Measurements from ENCODE around the gene KCNK16.

KCNK16 gene

DNA sequence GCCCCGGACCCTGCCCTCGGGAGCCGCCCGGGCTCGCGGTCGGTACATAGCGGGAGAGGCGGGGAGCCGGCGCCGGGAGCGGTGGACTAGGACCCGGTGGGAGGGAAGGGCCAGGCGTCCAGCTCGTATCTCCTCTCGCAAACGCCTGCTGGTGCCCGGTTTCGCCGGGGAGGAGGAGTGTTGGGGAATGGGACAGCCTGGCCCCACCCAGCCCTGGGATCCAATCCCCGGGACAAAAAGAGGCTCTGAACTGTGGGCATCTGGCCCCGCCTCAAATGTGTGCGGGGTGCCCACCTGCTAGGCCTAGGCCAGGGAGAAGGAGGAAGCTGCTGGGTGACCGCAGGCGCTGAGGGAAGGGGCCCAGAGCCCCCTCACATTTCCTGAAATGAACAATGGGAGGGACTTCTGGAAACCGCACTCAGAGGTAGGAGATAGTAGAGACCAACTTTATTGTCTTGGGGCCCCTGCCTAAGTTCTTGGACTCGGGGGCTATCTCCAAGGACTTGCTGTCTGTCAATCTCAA lies 8.2 kb downstream of the KCNK16 start, which contains the start of gene KCNK17:
KCNK17 (minus strand) TSS at position 147 of the 523 bp plus-strand sequence; CDS start at position 48, 99 bp downstream.
- Histone ChIP-seq H3K9me2 (replicated peaks; ENCODE audit: control insufficient read depth, low read length) (no peaks in the 10 kb centered on the region), H3K4me2 (ENCODE audit: low read length) (no peak within 1 kb of the TSS), H3K27ac (ENCODE audit: low read depth, low read length) (no peak within 1 kb of the TSS)

GRCh38 chr6:39313526-39314272 lies 8.8 kb downstream of the KCNK16 start:
- H4K20me1 ChIP-seq (ENCODE audit: control insufficient read depth, insufficient read depth, low read depth, low read length): no peaks in the 10 kb centered on the region
- no peak overlapping the region for H3K4me2 ChIP-seq (ENCODE audit: low read length)
- no peak overlapping the region for H3K27ac ChIP-seq (ENCODE audit: low read depth, low read length)
- no peak overlapping the region for H3K4me3 ChIP-seq (ENCODE audit: low read length)
- no peaks in the 10 kb centered on the region for H3F3A ChIP-seq (ENCODE audit: control insufficient read depth, insufficient read depth)
- H3K9me2 ChIP-seq (replicated peaks; ENCODE audit: control insufficient read depth, low read length): no peaks in the 10 kb centered on the region
- no peak for TF ChIP-seq EZH2phosphoT487 (IDR thresholded peaks at IDR 0.05; ENCODE audit: borderline replicate concordance, low read length)
- TF ChIP-seq, protein P1, sequence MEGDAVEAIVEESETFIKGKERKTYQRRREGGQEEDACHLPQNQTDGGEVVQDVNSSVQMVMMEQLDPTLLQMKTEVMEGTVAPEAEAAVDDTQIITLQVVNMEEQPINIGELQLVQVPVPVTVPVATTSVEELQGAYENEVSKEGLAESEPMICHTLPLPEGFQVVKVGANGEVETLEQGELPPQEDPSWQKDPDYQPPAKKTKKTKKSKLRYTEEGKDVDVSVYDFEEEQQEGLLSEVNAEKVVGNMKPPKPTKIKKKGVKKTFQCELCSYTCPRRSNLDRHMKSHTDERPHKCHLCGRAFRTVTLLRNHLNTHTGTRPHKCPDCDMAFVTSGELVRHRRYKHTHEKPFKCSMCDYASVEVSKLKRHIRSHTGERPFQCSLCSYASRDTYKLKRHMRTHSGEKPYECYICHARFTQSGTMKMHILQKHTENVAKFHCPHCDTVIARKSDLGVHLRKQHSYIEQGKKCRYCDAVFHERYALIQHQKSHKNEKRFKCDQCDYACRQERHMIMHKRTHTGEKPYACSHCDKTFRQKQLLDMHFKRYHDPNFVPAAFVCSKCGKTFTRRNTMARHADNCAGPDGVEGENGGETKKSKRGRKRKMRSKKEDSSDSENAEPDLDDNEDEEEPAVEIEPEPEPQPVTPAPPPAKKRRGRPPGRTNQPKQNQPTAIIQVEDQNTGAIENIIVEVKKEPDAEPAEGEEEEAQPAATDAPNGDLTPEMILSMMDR (IDR thresholded peaks at IDR 0.05; ENCODE audit: low read depth, low read length, poor library complexity, severe bottlenecking): no peak
- no peaks in the 10 kb centered on the region for H3K36me3 ChIP-seq (ENCODE audit: control insufficient read depth, low read length)
- no peaks in the 10 kb centered on the region for H3K9me3 ChIP-seq (ENCODE audit: control insufficient read depth, insufficient read depth, low read length)
- H3K4me1 ChIP-seq (ENCODE audit: control insufficient read depth, low read length): no peaks in the 10 kb centered on the region
- H3K79me2 ChIP-seq (ENCODE audit: control insufficient read depth, low read length): no peaks in the 10 kb centered on the region
- no peaks in the 10 kb centered on the region for H3K27me3 ChIP-seq (ENCODE audit: control insufficient read depth, low read length)

More for the DNA sequence above, 8.2 kb downstream of the KCNK16 start, which contains the start of gene KCNK17:
- no peaks in the 10 kb centered on the region for H4K20me1 ChIP-seq (ENCODE audit: control insufficient read depth, insufficient read depth, low read depth, low read length)
- no peaks in the 10 kb centered on the region for H3F3A ChIP-seq (ENCODE audit: control insufficient read depth, insufficient read depth)
- no peaks in the 10 kb centered on the region for H3K79me2 ChIP-seq (ENCODE audit: control insufficient read depth, low read length)
- no peaks in the 10 kb centered on the region for H3K4me1 ChIP-seq (ENCODE audit: control insufficient read depth, low read length)
- no peaks in the 10 kb centered on the region for H3K36me3 ChIP-seq (ENCODE audit: control insufficient read depth, low read length)
- no peaks in the 10 kb centered on the region for H3K27me3 ChIP-seq (ENCODE audit: control insufficient read depth, low read length)
- no peak for TF ChIP-seq EZH2phosphoT487 (IDR thresholded peaks at IDR 0.05; ENCODE audit: borderline replicate concordance, low read length)
- H3K4me3 ChIP-seq (ENCODE audit: low read length): no peak within 1 kb of the TSS
- H3K9me3 ChIP-seq (ENCODE audit: control insufficient read depth, insufficient read depth, low read length): no peaks in the 10 kb centered on the region

- H3K27me3 ChIP-seq (ENCODE audit: control insufficient read depth, low read length): no peaks in the 10 kb centered on the region
- H3K4me2 ChIP-seq (ENCODE audit: low read length): no peak overlapping the region
- H3K4me3 ChIP-seq (ENCODE audit: low read length): no peak overlapping the region
- no peaks in the 10 kb centered on the region for H3K9me3 ChIP-seq (ENCODE audit: control insufficient read depth, insufficient read depth, low read length)
- H3K27ac ChIP-seq (ENCODE audit: low read depth, low read length): no peak overlapping the region
- no peaks in the 10 kb centered on the region for H4K20me1 ChIP-seq (ENCODE audit: control insufficient read depth, insufficient read depth, low read depth, low read length)
- H3F3A ChIP-seq (ENCODE audit: control insufficient read depth, insufficient read depth): no peaks in the 10 kb centered on the region
- no peak for TF ChIP-seq EZH2phosphoT487 (IDR thresholded peaks at IDR 0.05; ENCODE audit: borderline replicate concordance, low read length)
- TF ChIP-seq, protein P1 (IDR thresholded peaks at IDR 0.05; ENCODE audit: low read depth, low read length, poor library complexity, severe bottlenecking): no peak
- H3K36me3 ChIP-seq (ENCODE audit: control insufficient read depth, low read length): no peaks in the 10 kb centered on the region
- H3K9me2 ChIP-seq (replicated peaks; ENCODE audit: control insufficient read depth, low read length): no peaks in the 10 kb centered on the region
- H3K4me1 ChIP-seq (ENCODE audit: control insufficient read depth, low read length): no peaks in the 10 kb centered on the region
- H3K79me2 ChIP-seq (ENCODE audit: control insufficient read depth, low read length): no peaks in the 10 kb centered on the region
Measured at GRCh38 chr6:39312912-39313525, 9.5 kb downstream of the KCNK16 start.

DNA sequence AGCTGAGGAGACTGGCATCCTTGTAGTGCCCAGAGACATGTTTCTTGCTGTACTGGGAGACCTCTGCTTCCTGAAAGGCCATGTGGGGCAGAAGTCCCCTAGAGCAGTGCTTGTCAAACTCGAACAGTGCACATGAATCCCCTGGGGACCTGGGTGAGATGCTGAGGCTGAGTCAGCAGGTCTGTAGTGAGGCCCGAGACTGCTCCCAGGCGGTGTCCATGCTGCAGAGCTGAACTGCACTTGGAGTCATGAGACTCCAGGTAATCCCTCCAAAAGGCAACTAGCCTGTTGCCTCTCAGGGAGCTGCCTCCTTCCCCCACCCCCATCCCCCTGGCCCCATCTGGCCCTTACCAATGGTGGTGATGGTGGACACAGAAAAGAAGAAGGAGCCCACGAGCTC lies 12.0 kb downstream of the KCNK16 start:
- Histone ChIP-seq H3K9me2 (replicated peaks; ENCODE audit: control insufficient read depth, low read length) (no peaks in the 10 kb centered on the region), H3K27me3 (ENCODE audit: control insufficient read depth, low read length) (no peaks in the 10 kb centered on the region), H3K36me3 (ENCODE audit: control insufficient read depth, low read length) (no peaks in the 10 kb centered on the region), H3K4me3 (ENCODE audit: low read length) (no peak overlapping the region), H4K20me1 (ENCODE audit: control insufficient read depth, insufficient read depth, low read depth, low read length) (no peaks in the 10 kb centered on the region), H3K79me2 (ENCODE audit: control insufficient read depth, low read length) (no peaks in the 10 kb centered on the region), H3K9me3 (ENCODE audit: control insufficient read depth, insufficient read depth, low read length) (no peaks in the 10 kb centered on the region), H3K4me1 (ENCODE audit: control insufficient read depth, low read length) (no peaks in the 10 kb centered on the region), H3K4me2 (ENCODE audit: low read length) (no peak overlapping the region), H3F3A (ENCODE audit: control insufficient read depth, insufficient read depth) (no peaks in the 10 kb centered on the region), H3K27ac (ENCODE audit: low read depth, low read length) (no peak overlapping the region)
- TF ChIP-seq, protein P1 (IDR thresholded peaks at IDR 0.05; ENCODE audit: low read depth, low read length, poor library complexity, severe bottlenecking): no peak
- TF ChIP-seq EZH2phosphoT487 (IDR thresholded peaks at IDR 0.05; ENCODE audit: borderline replicate concordance, low read length): no peak

All from DOHH2 (cell line).